Measurements from ENCODE around the gene HADHB. TPM values are rescaled to one million over a fixed set of nuclear protein-coding genes. Genes with fewer than 3 reads are reported as not detected.
"Not testable (repeated sequence)": the region's sequence is repeated elsewhere in the genome, so short reads cannot be mapped to it uniquely, and the experiment has no call there.

The HADHB gene
- total RNA-seq, 3 donors from 2014 or later = 53.8 to 59.9 (median 55.2) TPM

DNA sequence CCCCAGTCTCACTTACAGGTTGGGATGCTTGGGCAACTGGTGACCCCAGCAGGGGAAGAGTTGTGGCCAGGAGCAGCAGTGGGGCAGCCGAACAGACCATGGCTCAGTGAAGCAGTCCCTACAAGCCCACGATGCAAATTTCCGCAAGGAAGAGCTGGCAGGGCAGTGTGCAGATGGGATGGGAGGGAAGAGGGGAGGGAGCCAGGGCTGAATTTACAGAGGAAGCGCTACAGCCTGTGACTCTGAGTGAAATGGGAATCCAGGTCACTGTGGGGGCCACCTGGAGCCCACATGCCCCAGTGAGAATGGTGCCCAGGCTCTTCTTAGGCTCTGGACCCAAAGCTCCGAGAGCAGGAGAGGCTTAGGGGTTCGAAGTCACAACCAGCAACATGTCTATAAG is 74.2 kb downstream of the HADHB start:
- DNase-seq (no peak), ATAC-seq (no peak)
- Mint-ChIP-seq H3K36me3 (ENCODE audit: insufficient read depth) (no peaks in the 10 kb centered on the region), H3K4me1 (ENCODE audit: low read depth) (no peaks in the 10 kb centered on the region), H3K9me3 (no peaks in the 10 kb centered on the region), H3K4me3 (no peak overlapping the region), H3K27me3 (ENCODE audit: low read depth) (no peaks in the 10 kb centered on the region)

DNA sequence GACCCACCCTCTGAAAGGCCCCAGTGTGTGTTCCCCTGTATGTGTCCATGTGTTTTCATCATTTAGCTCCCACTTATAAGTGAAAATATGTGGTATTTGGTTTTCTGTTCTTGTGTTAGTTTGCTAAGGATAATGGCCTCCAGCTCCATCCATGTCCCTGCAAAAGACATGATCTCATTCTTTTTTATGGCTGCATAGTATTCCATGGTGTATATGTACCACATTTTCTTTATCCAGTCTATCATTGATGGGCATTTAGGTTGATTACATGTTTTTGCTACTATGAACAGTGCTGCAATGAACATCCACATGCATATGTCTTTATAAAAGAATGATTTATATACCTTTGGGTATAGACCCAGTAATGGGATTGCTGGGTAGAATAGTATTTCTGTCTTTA is 79.7 kb downstream of the HADHB start:
- not testable (repeated sequence) for H3K4me1 Mint-ChIP-seq (ENCODE audit: low read depth); H3K27me3 Mint-ChIP-seq (ENCODE audit: low read depth); ATAC-seq; DNase-seq; H3K4me3 Mint-ChIP-seq; H3K36me3 Mint-ChIP-seq (ENCODE audit: insufficient read depth); H3K9me3 Mint-ChIP-seq

DNA sequence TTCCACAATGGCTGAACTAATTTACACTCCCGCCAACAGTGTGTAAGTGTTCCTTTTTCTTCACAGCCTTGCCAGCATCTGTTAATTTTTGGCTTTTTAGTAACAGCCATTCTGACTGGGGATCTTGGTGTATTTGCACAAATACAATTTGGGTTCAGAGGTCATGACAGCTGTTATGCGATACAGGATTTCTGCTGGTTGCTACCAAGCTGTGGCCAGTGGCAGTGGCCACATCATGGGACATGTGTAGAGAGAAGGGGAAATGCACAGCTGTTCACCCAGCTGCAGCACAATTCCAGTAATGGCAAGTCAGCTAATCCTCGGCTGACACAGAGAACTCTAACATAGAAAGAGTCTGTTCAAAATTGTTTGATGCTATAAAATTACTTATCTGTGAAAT is 80.2 kb downstream of the HADHB start:
- DNase-seq (no peak), ATAC-seq (no peak)
- peaks cover 3% of the 10 kb centered on the region for H3K4me1 Mint-ChIP-seq (ENCODE audit: low read depth)
- H3K4me3 Mint-ChIP-seq = no peak overlapping the region
- no peaks in the 10 kb centered on the region for H3K9me3 Mint-ChIP-seq
- H3K36me3 Mint-ChIP-seq (ENCODE audit: insufficient read depth) = peaks cover 5% of the 10 kb centered on the region
- H3K27me3 Mint-ChIP-seq (ENCODE audit: low read depth) = no peaks in the 10 kb centered on the region

DNA sequence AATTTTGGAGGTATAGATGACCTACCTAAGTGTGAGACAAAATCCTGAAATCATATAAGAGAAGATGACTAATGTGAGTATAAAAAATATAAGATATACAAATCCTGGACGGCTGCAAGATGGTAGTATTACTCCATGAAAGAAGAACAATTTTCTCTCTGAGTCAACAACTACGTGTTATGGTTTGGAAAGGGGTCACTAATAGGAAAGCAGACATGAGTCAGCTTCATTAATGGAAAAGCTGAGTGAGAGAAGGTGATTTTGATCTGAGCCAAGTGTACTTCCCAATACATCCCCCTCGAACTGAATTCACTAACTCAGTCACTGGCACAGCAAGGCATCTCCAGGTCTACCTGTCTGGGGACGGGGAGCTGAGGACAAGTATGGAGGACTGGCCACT is 81.1 kb downstream of the HADHB start:
- DNase-seq (no peak), ATAC-seq (no peak)
- Mint-ChIP-seq H3K4me1 (ENCODE audit: low read depth) (peaks cover 8% of the 10 kb centered on the region), H3K36me3 (ENCODE audit: insufficient read depth) (peaks cover 5% of the 10 kb centered on the region), H3K27me3 (ENCODE audit: low read depth) (no peaks in the 10 kb centered on the region), H3K4me3 (no peak overlapping the region), H3K9me3 (no peaks in the 10 kb centered on the region)

DNA sequence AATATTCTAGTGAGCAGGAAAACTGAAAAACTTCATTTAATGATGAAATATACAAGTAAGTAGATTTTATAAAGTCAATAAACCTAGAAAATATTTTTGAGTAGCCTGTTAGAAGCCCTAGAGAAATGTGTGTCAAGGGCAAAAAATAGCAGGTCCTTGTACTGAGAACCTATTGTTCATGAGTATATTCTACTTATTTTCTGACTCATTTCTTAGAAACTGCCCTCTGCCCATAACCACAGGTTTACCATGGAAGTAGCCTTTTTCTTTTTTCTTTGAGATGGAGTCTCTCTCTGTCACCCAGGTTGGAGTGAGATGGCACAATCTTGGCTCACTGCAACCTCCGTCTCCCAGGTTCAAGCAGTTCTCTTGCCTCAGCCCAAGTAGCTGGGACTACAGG is 81.8 kb downstream of the HADHB start:
- Mint-ChIP-seq H3K9me3 (no peaks in the 10 kb centered on the region), H3K36me3 (ENCODE audit: insufficient read depth) (peaks cover 5% of the 10 kb centered on the region), H3K4me1 (ENCODE audit: low read depth) (peaks cover 8% of the 10 kb centered on the region), H3K27me3 (ENCODE audit: low read depth) (no peaks in the 10 kb centered on the region), H3K4me3 (no peak overlapping the region)
- DNase-seq (no peak), ATAC-seq (no peak)

DNA sequence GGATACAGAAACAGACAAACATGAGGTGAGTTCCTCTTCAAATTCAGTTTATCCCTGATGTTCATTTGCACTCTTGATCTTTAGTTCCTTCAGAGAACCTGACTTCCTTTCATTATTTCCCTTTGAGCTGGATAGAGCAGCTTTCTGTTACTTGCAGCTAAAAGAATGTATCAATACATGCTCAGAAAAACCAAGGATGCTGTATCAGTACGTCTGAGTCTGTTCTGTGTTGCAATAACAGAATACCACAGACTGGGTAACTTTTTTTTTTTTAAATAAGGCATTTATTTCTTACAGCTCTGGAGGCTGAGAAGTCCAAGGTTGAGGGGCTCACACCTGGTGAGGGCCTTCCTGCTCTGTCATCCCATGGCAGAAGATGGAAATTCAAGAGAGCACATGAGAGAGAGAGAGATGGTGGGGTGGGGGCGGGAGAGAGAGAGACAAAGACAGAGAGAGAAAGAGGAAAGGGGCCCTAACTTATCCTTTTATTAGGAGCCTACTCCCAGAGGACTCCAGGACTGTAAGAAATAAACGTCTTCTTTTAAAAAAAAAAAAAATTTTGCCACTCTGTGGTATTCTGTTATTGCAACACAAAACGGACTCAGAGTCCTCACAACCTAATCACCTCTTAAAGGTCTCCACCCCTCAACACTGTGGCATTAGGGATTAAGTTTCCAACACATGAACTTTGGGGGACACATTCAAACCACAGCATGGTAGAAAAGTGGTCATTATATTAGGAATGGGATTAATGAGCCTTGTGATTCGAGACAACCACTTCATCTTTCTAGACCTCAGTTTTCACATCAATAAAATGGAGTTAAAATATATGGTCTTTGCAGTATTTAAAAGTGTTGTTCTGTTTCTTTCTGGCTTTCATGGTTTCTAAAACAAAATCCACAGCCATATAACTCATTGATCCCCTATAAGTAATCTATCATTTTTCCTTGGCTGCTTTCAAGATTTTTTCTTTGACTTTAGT is 82.8 kb downstream of the HADHB start:
- no peak for ATAC-seq
- Mint-ChIP-seq H3K9me3 (no peaks in the 10 kb centered on the region), H3K4me3 (no peak overlapping the region), H3K4me1 (ENCODE audit: low read depth) (peaks cover 8% of the 10 kb centered on the region), H3K27me3 (ENCODE audit: low read depth) (no peaks in the 10 kb centered on the region), H3K36me3 (ENCODE audit: insufficient read depth) (peaks cover 5% of the 10 kb centered on the region)
- DNase-seq = no peak

DNA sequence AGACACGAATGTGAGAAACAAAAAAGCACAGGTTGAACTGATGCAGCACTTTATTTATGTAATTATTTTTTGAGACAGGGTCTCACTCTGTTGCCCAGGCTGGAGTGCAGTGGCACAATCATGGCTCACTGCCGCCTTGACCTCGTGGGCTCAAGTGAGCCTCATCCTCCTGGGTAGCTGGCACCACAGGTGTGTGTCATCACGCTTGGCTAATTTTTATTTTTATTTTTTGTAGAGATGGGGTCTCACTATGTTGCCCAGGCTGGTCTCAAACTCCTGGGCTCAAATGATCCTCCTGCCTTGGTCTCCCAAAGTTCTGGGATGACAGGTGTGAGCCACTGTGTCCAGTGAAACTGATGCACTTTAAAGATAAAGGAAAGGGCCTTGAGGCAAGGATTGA is 84.3 kb downstream of the HADHB start:
- H3K4me1 Mint-ChIP-seq (ENCODE audit: low read depth); H3K9me3 Mint-ChIP-seq; H3K4me3 Mint-ChIP-seq; H3K36me3 Mint-ChIP-seq (ENCODE audit: insufficient read depth); ATAC-seq; DNase-seq; H3K27me3 Mint-ChIP-seq (ENCODE audit: low read depth): not testable (repeated sequence)

DNA sequence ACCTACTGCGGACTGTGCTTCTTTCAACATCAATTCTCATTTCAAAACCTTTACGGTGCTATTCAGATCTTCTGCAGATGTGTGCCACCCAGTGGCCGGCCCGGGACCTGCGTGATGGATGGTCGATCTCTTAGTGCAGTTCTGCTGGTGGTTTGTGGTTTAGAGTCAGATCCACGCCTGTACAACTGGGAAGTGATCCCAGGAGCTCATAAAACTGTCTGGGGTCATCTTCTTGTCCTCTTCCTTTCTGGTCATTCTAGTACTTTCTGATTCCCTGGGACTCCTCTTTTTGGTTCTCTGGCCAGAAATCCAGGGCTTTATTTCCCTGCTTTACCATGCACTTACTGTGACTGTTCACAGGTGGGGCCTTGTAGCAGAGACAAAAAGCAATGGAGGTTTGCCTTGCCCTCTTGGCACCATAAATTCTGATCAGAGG is 85.4 kb downstream of the HADHB start:
- peak; percentile 78 for DNase-seq
- Mint-ChIP-seq H3K9me3 (no peaks in the 10 kb centered on the region), H3K36me3 (ENCODE audit: insufficient read depth) (no peaks in the 10 kb centered on the region), H3K27me3 (ENCODE audit: low read depth) (no peaks in the 10 kb centered on the region), H3K4me1 (ENCODE audit: low read depth) (peaks cover 8% of the 10 kb centered on the region), H3K4me3 (no peak overlapping the region)
- ATAC-seq = peak; percentile 98 to 99

DNA sequence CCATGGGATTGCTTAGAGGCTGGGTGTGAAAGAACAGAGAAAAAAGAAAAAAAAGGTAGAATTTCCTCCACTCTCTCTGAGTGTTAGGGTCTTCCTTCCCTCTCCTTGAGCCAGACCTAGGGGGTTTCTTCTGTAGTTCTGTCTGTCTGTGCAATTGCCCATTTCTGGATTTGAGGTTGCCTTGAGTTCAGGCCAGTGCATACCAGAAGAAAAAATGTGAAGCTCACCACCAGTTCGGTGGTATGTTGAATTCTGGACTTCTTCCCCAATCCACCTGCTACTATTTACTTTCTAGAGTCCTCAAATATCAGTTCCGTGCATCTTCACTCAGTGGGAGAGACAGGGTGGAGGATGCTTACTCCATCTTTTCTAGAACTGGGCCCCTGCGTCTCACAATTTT is 85.9 kb downstream of the HADHB start:
- H3K4me1 Mint-ChIP-seq (ENCODE audit: low read depth) = peaks cover 8% of the 10 kb centered on the region
- no peaks in the 10 kb centered on the region for H3K36me3 Mint-ChIP-seq (ENCODE audit: insufficient read depth)
- no peak for ATAC-seq
- no peaks in the 10 kb centered on the region for H3K27me3 Mint-ChIP-seq (ENCODE audit: low read depth)
- H3K9me3 Mint-ChIP-seq = no peaks in the 10 kb centered on the region
- no peak overlapping the region for H3K4me3 Mint-ChIP-seq
- DNase-seq = no peak

DNA sequence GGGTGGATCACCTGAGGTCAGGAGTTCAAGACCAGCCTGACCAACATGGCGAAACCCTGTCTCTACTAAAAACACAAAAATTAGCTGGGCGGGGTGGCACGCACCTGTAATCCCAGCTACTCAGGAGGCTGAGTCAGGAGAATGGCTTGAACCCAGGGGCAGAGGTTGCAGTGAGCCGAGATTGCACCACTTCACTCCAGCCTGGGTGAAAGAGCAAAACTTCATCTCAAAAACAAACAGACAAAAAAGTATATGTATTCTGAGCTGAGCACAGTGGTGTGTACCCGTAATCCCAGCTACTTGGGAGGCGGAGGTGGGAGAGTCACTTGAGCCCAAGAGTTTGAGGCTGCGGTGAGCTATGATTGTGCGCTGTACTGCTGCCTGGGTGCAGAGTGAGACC is 86.6 kb downstream of the HADHB start:
- not testable (repeated sequence) for ATAC-seq; H3K9me3 Mint-ChIP-seq; DNase-seq; H3K36me3 Mint-ChIP-seq (ENCODE audit: insufficient read depth); H3K4me3 Mint-ChIP-seq; H3K27me3 Mint-ChIP-seq (ENCODE audit: low read depth)
- peaks cover 12% of the 10 kb centered on the region for H3K4me1 Mint-ChIP-seq (ENCODE audit: low read depth)

DNA sequence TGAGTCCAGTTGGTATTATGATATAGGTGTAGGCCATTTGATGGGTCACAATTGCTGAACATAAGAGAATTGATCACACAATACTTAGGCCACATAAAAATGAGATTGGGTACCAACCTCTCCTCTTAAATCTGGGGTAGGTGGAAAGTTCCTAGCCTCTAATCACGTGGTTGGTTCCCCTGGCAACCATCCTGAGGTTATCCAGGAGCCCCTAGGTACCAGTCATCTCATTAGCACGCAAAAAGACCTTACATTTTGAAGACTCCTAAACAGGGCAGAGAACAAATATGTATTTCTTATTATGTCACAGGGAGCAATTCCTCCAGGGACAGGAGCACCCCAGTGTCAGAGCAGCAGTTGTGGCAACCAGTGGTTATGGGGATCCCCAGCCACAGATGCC is 88.6 kb downstream of the HADHB start:
- ATAC-seq (no peak), DNase-seq (no peak)
- no peaks in the 10 kb centered on the region for H3K27me3 Mint-ChIP-seq (ENCODE audit: low read depth)
- no peak overlapping the region for H3K4me3 Mint-ChIP-seq
- H3K36me3 Mint-ChIP-seq (ENCODE audit: insufficient read depth) = no peaks in the 10 kb centered on the region
- peaks cover 12% of the 10 kb centered on the region for H3K4me1 Mint-ChIP-seq (ENCODE audit: low read depth)
- no peaks in the 10 kb centered on the region for H3K9me3 Mint-ChIP-seq

DNA sequence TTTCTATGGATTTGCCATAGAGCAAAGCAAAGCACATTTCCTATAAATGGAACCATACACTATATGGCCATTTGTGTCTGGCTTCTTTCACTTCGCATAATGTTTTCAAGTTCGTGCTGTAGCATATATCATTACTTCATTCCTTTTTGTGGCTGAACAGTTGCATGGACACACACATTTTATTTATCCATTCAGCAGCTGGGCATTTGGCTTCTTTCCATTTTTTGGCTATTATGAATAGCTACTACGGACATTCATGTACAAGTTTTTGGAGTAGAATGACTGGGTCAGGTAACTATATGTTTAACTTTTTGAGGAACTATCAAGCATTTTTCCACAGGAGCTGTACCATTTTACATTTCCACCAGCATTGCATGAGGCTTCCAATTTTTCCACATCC is 90.5 kb downstream of the HADHB start:
- H3K36me3 Mint-ChIP-seq (ENCODE audit: insufficient read depth) = no peaks in the 10 kb centered on the region
- H3K4me3 Mint-ChIP-seq = no peak overlapping the region
- H3K4me1 Mint-ChIP-seq (ENCODE audit: low read depth) = peaks cover 5% of the 10 kb centered on the region
- DNase-seq = no peak
- no peaks in the 10 kb centered on the region for H3K27me3 Mint-ChIP-seq (ENCODE audit: low read depth)
- ATAC-seq = no peak
- H3K9me3 Mint-ChIP-seq = no peaks in the 10 kb centered on the region

DNA sequence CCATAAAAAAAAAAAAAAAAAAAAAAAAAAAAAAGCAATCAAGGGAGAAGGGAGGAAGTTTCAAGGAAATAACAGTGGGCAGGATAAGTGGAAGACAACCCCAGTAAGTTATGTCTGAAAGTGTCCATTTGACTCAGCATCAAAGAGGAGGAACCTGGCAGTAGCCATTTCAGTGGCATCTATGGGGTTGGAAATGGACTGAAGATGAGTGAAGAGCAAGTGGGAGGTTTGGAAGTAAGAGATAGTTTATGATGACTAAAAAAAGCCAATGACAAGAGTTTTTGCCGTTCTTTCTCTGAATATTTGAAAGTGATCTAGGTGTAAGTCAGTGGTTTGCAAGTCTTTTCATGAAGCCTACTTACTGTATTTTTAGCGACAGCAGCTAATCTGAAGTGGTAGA is 92.0 kb downstream of the HADHB start:
- H3K9me3 Mint-ChIP-seq = no peaks in the 10 kb centered on the region
- H3K36me3 Mint-ChIP-seq (ENCODE audit: insufficient read depth) = no peaks in the 10 kb centered on the region
- H3K4me3 Mint-ChIP-seq = no peak overlapping the region
- H3K27me3 Mint-ChIP-seq (ENCODE audit: low read depth) = no peaks in the 10 kb centered on the region
- ATAC-seq (peak in 1 of 2 donors; percentile 35), DNase-seq (no peak)
- peaks cover 5% of the 10 kb centered on the region for H3K4me1 Mint-ChIP-seq (ENCODE audit: low read depth)

DNA sequence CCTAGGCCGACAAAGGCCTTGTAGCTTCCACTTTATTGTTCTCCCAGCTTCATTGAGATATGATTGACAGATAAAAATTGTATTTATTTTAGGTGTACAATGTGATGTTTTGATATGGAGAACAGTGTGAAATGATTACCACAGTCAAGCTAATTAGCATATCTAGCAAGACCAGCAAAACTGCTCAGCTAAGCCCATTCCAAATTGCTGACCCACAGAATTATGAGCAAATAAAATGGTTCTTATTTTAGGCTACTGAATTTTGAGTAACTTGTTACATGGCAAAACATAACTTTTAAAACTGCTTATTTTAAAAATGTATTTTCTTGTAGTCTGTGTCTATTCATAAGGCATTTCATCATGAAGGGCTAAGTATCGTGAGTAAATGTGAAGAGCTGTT is 92.6 kb downstream of the HADHB start:
- no peaks in the 10 kb centered on the region for H3K36me3 Mint-ChIP-seq (ENCODE audit: insufficient read depth)
- DNase-seq (no peak), ATAC-seq (no peak)
- no peaks in the 10 kb centered on the region for H3K27me3 Mint-ChIP-seq (ENCODE audit: low read depth)
- no peaks in the 10 kb centered on the region for H3K9me3 Mint-ChIP-seq
- H3K4me1 Mint-ChIP-seq (ENCODE audit: low read depth) = peaks cover 5% of the 10 kb centered on the region
- H3K4me3 Mint-ChIP-seq = no peak overlapping the region
